GM21737 (cell line): ENCODE data around the gene IRF1.

Experiments used
- ATAC-seq: cut with Tn5 transposase; IDR thresholded peaks from one replicate; pipeline ENCODE4 v1.9.1; 2021; ENCODE audit warnings: mild to moderate bottlenecking, moderate library complexity; ENCODE audit not compliant: unreplicated experiment

Gene IRF1

GRCh38 chr5:132462856-132463745, 27.5 kb downstream of the IRF1 start:
- no peak for ATAC-seq

- ATAC-seq: no peak
These were observed 28.2 kb downstream of the IRF1 start for GRCh38 chr5:132462333-132462732.

GRCh38 chr5:132461569-132462070, 29.0 kb downstream of the IRF1 start:
- ATAC-seq: no peak

- ATAC-seq: no peak
These were observed 29.6 kb downstream of the IRF1 start for GRCh38 chr5:132460846-132461568.

- ATAC-seq: no peak
These were observed 30.4 kb downstream of the IRF1 start for GRCh38 chr5:132459983-132460838.

- no peak for ATAC-seq
These were observed 31.3 kb downstream of the IRF1 start for GRCh38 chr5:132459031-132459982.

GRCh38 chr5:132458651-132459030, 31.9 kb downstream of the IRF1 start:
- ATAC-seq: peak; percentile 29

- ATAC-seq: no peak
These were observed 32.4 kb downstream of the IRF1 start for GRCh38 chr5:132458226-132458560.

- ATAC-seq: no peak
These were observed 33.0 kb downstream of the IRF1 start for GRCh38 chr5:132457371-132458225.

GRCh38 chr5:132456987-132457361, 33.6 kb downstream of the IRF1 start:
- peak; percentile 22 for ATAC-seq

- peak; percentile 48 for ATAC-seq
These were observed 34.1 kb downstream of the IRF1 start for GRCh38 chr5:132456296-132456986.

GRCh38 chr5:132455614-132456115, 34.9 kb downstream of the IRF1 start:
- no peak for ATAC-seq

- no peak for ATAC-seq
These were observed 36.2 kb downstream of the IRF1 start for GRCh38 chr5:132454361-132454760.

- ATAC-seq: no peak
These were observed 39.2 kb downstream of the IRF1 start for GRCh38 chr5:132451387-132451786.

GRCh38 chr5:132449060-132449459, 41.5 kb downstream of the IRF1 start:
- ATAC-seq: no peak

- no peak for ATAC-seq
These were observed 43.4 kb downstream of the IRF1 start for GRCh38 chr5:132447196-132447595.

GRCh38 chr5:132446621-132447020, 44.0 kb downstream of the IRF1 start:
- ATAC-seq: no peak

- ATAC-seq: no peak
These were observed 44.6 kb downstream of the IRF1 start for GRCh38 chr5:132445930-132446329.

- no peak for ATAC-seq
These were observed 45.0 kb downstream of the IRF1 start for GRCh38 chr5:132445640-132445923.
